ENCODE data around the gene DPF3. TPM values are rescaled to one million over a fixed set of nuclear protein-coding genes. Genes with fewer than 3 reads are reported as not detected.

DPF3 gene
- total RNA-seq, 3 donors from 2014 or later = 0.48 to 0.95 (median 0.71) TPM

GRCh38 chr14:72701237-72701565 is 192.7 kb downstream of the DPF3 start:
- DNase-seq (no peak), ATAC-seq (no peak)
- H3K27me3 Mint-ChIP-seq (ENCODE audit: low read depth) = peaks cover 2% of the 10 kb centered on the region
- H3K9me3 Mint-ChIP-seq = no peaks in the 10 kb centered on the region
- no peak overlapping the region for H3K4me3 Mint-ChIP-seq
- H3K36me3 Mint-ChIP-seq (ENCODE audit: insufficient read depth) = no peaks in the 10 kb centered on the region
- H3K4me1 Mint-ChIP-seq (ENCODE audit: low read depth) = peaks cover 3% of the 10 kb centered on the region

GRCh38 chr14:72700338-72701236 is 193.3 kb downstream of the DPF3 start:
- H3K4me1 Mint-ChIP-seq (ENCODE audit: low read depth) = peaks cover 3% of the 10 kb centered on the region
- H3K9me3 Mint-ChIP-seq = no peaks in the 10 kb centered on the region
- no peak for ATAC-seq
- no peak overlapping the region for H3K4me3 Mint-ChIP-seq
- DNase-seq = no peak
- peaks cover 2% of the 10 kb centered on the region for H3K27me3 Mint-ChIP-seq (ENCODE audit: low read depth)
- no peaks in the 10 kb centered on the region for H3K36me3 Mint-ChIP-seq (ENCODE audit: insufficient read depth)

- no peaks in the 10 kb centered on the region for H3K36me3 Mint-ChIP-seq (ENCODE audit: insufficient read depth)
- peaks cover 2% of the 10 kb centered on the region for H3K27me3 Mint-ChIP-seq (ENCODE audit: low read depth)
- no peaks in the 10 kb centered on the region for H3K9me3 Mint-ChIP-seq
- DNase-seq (no peak), ATAC-seq (no peak)
- no peak overlapping the region for H3K4me3 Mint-ChIP-seq
- H3K4me1 Mint-ChIP-seq (ENCODE audit: low read depth) = peaks cover 3% of the 10 kb centered on the region
Measured at GRCh38 chr14:72699852-72700257, 194.0 kb downstream of the DPF3 start.

GRCh38 chr14:72699443-72699842 is 194.5 kb downstream of the DPF3 start:
- H3K36me3 Mint-ChIP-seq (ENCODE audit: insufficient read depth) = no peaks in the 10 kb centered on the region
- H3K4me1 Mint-ChIP-seq (ENCODE audit: low read depth) = peaks cover 3% of the 10 kb centered on the region
- no peak overlapping the region for H3K4me3 Mint-ChIP-seq
- DNase-seq = no peak
- ATAC-seq = no peak
- H3K9me3 Mint-ChIP-seq = no peaks in the 10 kb centered on the region
- H3K27me3 Mint-ChIP-seq (ENCODE audit: low read depth) = peaks cover 2% of the 10 kb centered on the region

- ATAC-seq = no peak
- DNase-seq = no peak
- Mint-ChIP-seq H3K9me3 (no peaks in the 10 kb centered on the region), H3K4me1 (ENCODE audit: low read depth) (no peaks in the 10 kb centered on the region), H3K27me3 (ENCODE audit: low read depth) (no peaks in the 10 kb centered on the region), H3K36me3 (ENCODE audit: insufficient read depth) (no peaks in the 10 kb centered on the region), H3K4me3 (no peak overlapping the region)
Measured at GRCh38 chr14:72692696-72693095, 201.2 kb downstream of the DPF3 start.

GRCh38 chr14:72690324-72690723 is 203.6 kb downstream of the DPF3 start:
- H3K36me3 Mint-ChIP-seq (ENCODE audit: insufficient read depth) = peaks cover under 1% of the 10 kb centered on the region
- DNase-seq (no peak), ATAC-seq (no peak)
- H3K27me3 Mint-ChIP-seq (ENCODE audit: low read depth) = no peaks in the 10 kb centered on the region
- H3K4me1 Mint-ChIP-seq (ENCODE audit: low read depth) = no peaks in the 10 kb centered on the region
- no peaks in the 10 kb centered on the region for H3K9me3 Mint-ChIP-seq
- no peak overlapping the region for H3K4me3 Mint-ChIP-seq

GRCh38 chr14:72688990-72689671 is 204.8 kb downstream of the DPF3 start:
- H3K27me3 Mint-ChIP-seq (ENCODE audit: low read depth) = no peaks in the 10 kb centered on the region
- H3K4me3 Mint-ChIP-seq = no peak overlapping the region
- no peaks in the 10 kb centered on the region for H3K9me3 Mint-ChIP-seq
- no peak for DNase-seq
- no peaks in the 10 kb centered on the region for H3K4me1 Mint-ChIP-seq (ENCODE audit: low read depth)
- no peak for ATAC-seq
- peaks cover 2% of the 10 kb centered on the region for H3K36me3 Mint-ChIP-seq (ENCODE audit: insufficient read depth)

GRCh38 chr14:72686832-72687231 is 207.1 kb downstream of the DPF3 start:
- Mint-ChIP-seq H3K4me1 (ENCODE audit: low read depth) (no peaks in the 10 kb centered on the region), H3K36me3 (ENCODE audit: insufficient read depth) (peaks cover 2% of the 10 kb centered on the region), H3K27me3 (ENCODE audit: low read depth) (no peaks in the 10 kb centered on the region), H3K4me3 (no peak overlapping the region), H3K9me3 (no peaks in the 10 kb centered on the region)
- no peak for DNase-seq
- no peak for ATAC-seq

- Mint-ChIP-seq H3K4me1 (ENCODE audit: low read depth) (no peaks in the 10 kb centered on the region), H3K27me3 (ENCODE audit: low read depth) (no peaks in the 10 kb centered on the region), H3K36me3 (ENCODE audit: insufficient read depth) (peaks cover 2% of the 10 kb centered on the region), H3K4me3 (no peak overlapping the region), H3K9me3 (no peaks in the 10 kb centered on the region)
- DNase-seq (no peak), ATAC-seq (no peak)
Measured at GRCh38 chr14:72686101-72686500, 207.8 kb downstream of the DPF3 start.

GRCh38 chr14:72685456-72685855 is 208.4 kb downstream of the DPF3 start:
- ATAC-seq = no peak
- no peaks in the 10 kb centered on the region for H3K4me1 Mint-ChIP-seq (ENCODE audit: low read depth)
- H3K9me3 Mint-ChIP-seq = no peaks in the 10 kb centered on the region
- no peaks in the 10 kb centered on the region for H3K27me3 Mint-ChIP-seq (ENCODE audit: low read depth)
- no peak overlapping the region for H3K4me3 Mint-ChIP-seq
- peaks cover 2% of the 10 kb centered on the region for H3K36me3 Mint-ChIP-seq (ENCODE audit: insufficient read depth)
- no peak for DNase-seq

GRCh38 chr14:72683787-72684186 is 210.1 kb downstream of the DPF3 start:
- Mint-ChIP-seq H3K4me3 (no peak overlapping the region), H3K36me3 (ENCODE audit: insufficient read depth) (peaks cover 2% of the 10 kb centered on the region), H3K4me1 (ENCODE audit: low read depth) (no peaks in the 10 kb centered on the region), H3K27me3 (ENCODE audit: low read depth) (no peaks in the 10 kb centered on the region), H3K9me3 (no peaks in the 10 kb centered on the region)
- ATAC-seq (no peak), DNase-seq (no peak)

- no peaks in the 10 kb centered on the region for H3K9me3 Mint-ChIP-seq
- peaks cover 1% of the 10 kb centered on the region for H3K27me3 Mint-ChIP-seq (ENCODE audit: low read depth)
- H3K36me3 Mint-ChIP-seq (ENCODE audit: insufficient read depth) = peaks cover 2% of the 10 kb centered on the region
- no peak overlapping the region for H3K4me3 Mint-ChIP-seq
- DNase-seq (no peak), ATAC-seq (no peak)
- no peaks in the 10 kb centered on the region for H3K4me1 Mint-ChIP-seq (ENCODE audit: low read depth)
Measured at GRCh38 chr14:72682188-72682587, 211.7 kb downstream of the DPF3 start.

GRCh38 chr14:72680853-72681640 is 212.9 kb downstream of the DPF3 start:
- no peak for DNase-seq
- H3K27me3 Mint-ChIP-seq (ENCODE audit: low read depth) = peaks cover 1% of the 10 kb centered on the region
- peaks cover 4% of the 10 kb centered on the region for H3K36me3 Mint-ChIP-seq (ENCODE audit: insufficient read depth)
- ATAC-seq = no peak
- no peaks in the 10 kb centered on the region for H3K4me1 Mint-ChIP-seq (ENCODE audit: low read depth)
- H3K4me3 Mint-ChIP-seq = no peak overlapping the region
- no peaks in the 10 kb centered on the region for H3K9me3 Mint-ChIP-seq

- DNase-seq (no peak), ATAC-seq (no peak)
- no peak overlapping the region for H3K4me3 Mint-ChIP-seq
- no peaks in the 10 kb centered on the region for H3K4me1 Mint-ChIP-seq (ENCODE audit: low read depth)
- peaks cover 2% of the 10 kb centered on the region for H3K36me3 Mint-ChIP-seq (ENCODE audit: insufficient read depth)
- H3K27me3 Mint-ChIP-seq (ENCODE audit: low read depth) = peaks cover 1% of the 10 kb centered on the region
- H3K9me3 Mint-ChIP-seq = no peaks in the 10 kb centered on the region
Measured at GRCh38 chr14:72679536-72680151, 214.3 kb downstream of the DPF3 start.
